ENCODE measurements around the gene ASPRV1.
A peak's percentile ranks its signal among the peaks of the same experiment; 100 is the strongest.

ASPRV1 gene

GRCh38 chr2:69931832-69932595 is 29.4 kb downstream of the ASPRV1 start:
- intact Hi-C loops (cut with DNase I) = no loop called here

DNA sequence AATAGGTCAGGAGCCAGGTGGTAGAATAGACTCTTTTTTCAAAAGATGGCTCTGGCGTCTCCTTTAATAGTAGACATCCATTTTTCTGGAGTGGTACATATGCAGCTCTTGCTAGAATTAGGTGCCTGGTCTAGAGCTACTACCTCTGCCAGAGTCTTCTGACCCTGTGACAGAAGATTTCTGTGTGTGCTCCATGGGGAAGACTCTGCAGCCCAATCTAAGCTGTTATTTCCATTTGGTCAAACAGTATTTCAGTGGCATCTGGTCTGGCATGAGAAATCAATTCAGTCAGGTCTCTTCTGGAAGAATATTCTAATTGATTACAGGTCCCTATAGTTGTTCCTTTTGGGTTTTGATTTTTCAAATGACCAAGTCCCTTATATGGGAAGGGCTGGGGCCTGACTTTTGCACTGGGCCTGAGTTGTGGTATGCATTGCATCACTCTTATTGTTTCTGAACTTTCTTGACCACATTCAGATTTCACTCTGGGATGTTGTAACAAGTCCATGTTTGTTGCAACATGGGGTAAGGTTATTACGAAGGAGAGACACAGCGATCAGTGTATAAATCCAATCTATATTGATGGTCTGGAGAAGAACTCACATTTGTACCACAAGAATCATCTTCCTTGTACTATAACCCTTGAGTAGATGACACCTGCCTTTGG is 34.4 kb downstream of the ASPRV1 start:
- intact Hi-C loops (cut with DNase I) = no loop called here
- no peak for DNase-seq

More at GRCh38 chr2:69931832-69932595, 29.4 kb downstream of the ASPRV1 start:
- DNase-seq = peak in 5 of 42 donors; percentile 30 to 46 (median 34)

- DNase-seq = no peak
- intact Hi-C loops (cut with DNase I) = no loop called here
Measured at GRCh38 chr2:69923116-69923515, 38.3 kb downstream of the ASPRV1 start.

- DNase-seq = no peak
- intact Hi-C loops (cut with DNase I) = no loop called here
Measured at GRCh38 chr2:69918401-69918800, 43.0 kb downstream of the ASPRV1 start.

DNA sequence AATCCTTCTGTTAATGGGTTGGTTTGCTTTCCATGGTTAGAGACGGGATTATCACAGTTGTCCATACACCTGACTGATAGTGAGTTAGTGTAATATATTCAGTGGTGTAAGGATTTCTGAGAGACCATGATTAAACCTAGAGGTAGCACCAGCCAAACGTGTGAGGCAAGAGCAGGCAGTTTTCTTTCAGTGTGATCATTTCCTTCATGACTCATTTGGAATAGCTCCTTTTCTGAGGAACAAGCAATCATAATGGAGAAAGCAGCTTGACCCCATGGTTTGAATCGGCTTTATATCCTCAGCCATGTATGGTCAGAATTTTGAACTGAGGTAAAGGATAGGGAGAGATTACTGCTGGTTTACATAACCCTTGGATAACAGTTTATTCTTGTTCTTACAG is 43.6 kb downstream of the ASPRV1 start:
- DNase-seq = peak in 1 of 42 donors; percentile 51
- intact Hi-C loops (cut with DNase I) = no loop called here

DNA sequence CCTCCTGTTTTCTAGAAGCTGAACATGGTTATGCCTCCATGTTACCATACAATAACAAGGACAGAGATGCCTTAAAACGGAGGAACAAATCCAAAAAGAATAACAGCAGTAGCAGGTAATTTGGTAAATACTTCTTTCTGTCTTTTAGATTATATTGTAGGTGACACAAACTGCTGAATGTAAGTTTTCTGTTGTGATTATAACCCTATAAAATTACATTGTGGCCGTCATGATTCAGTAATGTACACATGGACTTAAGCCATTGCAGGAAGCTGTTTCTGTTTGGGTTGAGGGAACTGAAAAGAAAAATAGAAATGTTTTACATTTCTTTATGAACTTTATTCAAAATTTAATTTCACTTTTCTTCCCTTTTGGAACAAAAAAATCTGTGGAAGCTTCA is 45.3 kb downstream of the ASPRV1 start:
- DNase-seq = no peak
- intact Hi-C loops (cut with DNase I) = no loop called here

GRCh38 chr2:69914950-69915945 is 46.2 kb downstream of the ASPRV1 start, which contains the start of gene MXD1:
Gene MXD1, plus strand, starts transcription at chr2:69915109. Its CDS starts 222 bp downstream, at chr2:69915331.
- intact Hi-C loops (cut with DNase I) = loop anchor here (1.0 to 5.0 kb wide), 3 partner anchors 172 to 387 kb away; partner anchors contain the start of genes FAM136A and PCBP1
- peak in 36 of 42 donors; percentile 17 to 99 (median 43) for DNase-seq

- intact Hi-C loops (cut with DNase I) = loop anchor here (1.0 to 5.0 kb wide), 3 partner anchors 172 to 388 kb away; partner anchors contain the start of genes FAM136A and PCBP1
- DNase-seq = peak; percentile 95 to 100 (median 100)
Measured at GRCh38 chr2:69914164-69914949, 47.1 kb downstream of the ASPRV1 start.

GRCh38 chr2:69911985-69912563 is 49.4 kb downstream of the ASPRV1 start:
- intact Hi-C loops (cut with DNase I) = loop anchor here (5.0 kb wide), 1 partner anchor 390 kb away; the partner anchor contains the start of gene FAM136A
- peak in 5 of 42 donors; percentile 17 to 58 (median 45) for DNase-seq
